ENCODE results near the gene TCOF1.
A peak's percentile ranks its signal among the peaks of the same experiment; 100 is the strongest.
"Not testable (repeated sequence)": the region's sequence is repeated elsewhere in the genome, so short reads cannot be mapped to it uniquely, and the experiment has no call there.

The TCOF1 gene

DNA sequence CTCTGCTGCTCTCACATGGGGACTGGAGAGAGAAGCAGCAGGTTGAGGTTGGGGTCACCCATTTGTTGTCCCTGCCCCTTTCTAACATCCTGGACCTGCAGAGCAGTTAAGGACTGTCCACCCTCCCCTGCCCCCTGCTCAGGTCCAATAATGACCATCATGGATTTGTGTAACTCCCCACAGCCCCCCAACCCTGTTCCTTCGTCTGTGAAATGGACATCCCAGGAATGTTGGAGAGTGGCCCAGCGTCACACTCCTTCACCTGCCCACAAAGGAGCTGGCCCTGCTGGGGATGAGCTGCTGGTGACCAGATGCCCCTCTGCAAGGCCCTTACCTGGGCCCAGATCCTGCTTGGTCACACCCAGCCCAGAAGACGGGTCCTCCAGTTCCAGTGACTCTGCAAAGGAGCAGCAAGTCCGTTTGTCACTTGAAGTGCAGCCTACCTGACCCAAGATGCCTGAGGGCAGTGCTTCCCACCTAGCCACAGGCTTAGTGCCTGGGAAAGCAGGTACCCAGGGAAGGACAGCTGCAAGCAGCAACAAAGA lies 44.8 kb downstream of the TCOF1 start:
- no peak for DNase-seq (ENCODE audit: low read depth in 2 of 2, low spot score in 1 of 2)

GRCh38 chr5:150402901-150403342 lies 45.4 kb downstream of the TCOF1 start:
- no peak for DNase-seq (ENCODE audit: low read depth in 2 of 2, low spot score in 1 of 2)

- DNase-seq (ENCODE audit: low read depth in 2 of 2, low spot score in 1 of 2): no peak
Measured at GRCh38 chr5:150404121-150404520, 46.6 kb downstream of the TCOF1 start.

GRCh38 chr5:150404535-150404934 lies 47.0 kb downstream of the TCOF1 start:
- no peak for DNase-seq (ENCODE audit: low read depth in 2 of 2, low spot score in 1 of 2)

DNA sequence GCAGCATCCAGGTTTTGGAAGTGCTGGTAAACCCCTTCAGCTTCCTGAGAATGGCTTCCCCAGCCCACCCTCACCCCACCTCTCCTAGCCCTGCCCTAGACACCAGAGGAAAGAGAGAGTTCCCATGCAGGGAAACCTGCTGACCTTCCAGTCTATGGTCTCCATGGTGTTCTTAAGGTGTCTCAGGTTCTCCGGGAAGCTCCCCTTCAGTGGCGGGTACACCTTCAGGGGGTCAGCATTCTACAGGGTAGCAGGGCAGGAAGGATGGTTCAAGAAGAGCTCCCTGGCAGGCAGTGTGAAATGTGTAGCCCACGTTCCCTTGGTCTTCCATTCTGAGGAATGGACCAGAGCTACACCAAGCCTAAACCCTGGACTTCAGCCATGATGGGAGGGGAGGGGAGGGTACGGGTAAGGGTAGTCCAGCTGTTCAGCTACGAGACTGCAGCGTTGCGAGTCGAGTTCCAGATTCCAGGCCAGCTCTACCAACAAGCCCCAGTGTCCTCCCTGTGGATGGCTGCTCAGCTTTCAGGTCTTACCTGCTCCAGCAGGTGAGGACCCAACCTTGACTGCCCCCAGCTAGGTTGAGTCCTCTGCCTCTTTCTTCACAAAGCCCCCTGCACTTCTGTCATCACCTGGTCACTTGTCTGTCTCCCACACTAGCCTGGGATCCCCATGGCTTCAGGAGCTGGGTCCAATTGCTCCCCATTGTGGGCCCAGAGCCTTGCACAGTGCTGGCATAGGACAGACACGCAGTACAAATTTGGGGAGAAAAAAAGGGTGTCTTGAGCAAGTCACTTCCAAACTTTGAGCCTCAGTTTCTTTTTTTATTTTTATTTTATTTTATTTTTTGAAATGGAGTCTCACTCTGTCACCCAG lies 47.7 kb downstream of the TCOF1 start:
- DNase-seq (ENCODE audit: low read depth in 2 of 2, low spot score in 1 of 2): no peak

GRCh38 chr5:150406103-150406722 lies 48.7 kb downstream of the TCOF1 start:
- no peak for DNase-seq (ENCODE audit: low read depth in 2 of 2, low spot score in 1 of 2)

DNA sequence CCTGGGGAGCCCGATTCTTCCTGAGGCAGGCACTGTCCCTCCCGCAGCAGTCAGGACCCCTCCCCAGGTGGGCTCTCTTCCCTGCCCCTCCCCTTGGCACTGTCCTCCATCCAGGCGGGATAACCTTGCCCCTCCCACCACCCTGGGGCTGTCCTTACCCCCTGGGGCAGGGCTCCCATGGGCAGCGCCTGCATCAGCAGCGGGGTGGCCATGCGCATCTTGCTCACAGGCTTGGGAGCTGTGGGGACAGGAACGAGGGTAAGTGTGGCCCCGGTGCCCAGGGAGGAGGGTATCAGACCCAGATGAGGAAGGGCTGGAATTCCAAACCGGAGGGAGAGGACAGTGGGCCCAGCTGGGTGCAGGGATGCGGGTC lies 49.2 kb downstream of the TCOF1 start:
- DNase-seq (ENCODE audit: low read depth in 2 of 2, low spot score in 1 of 2): no peak

DNA sequence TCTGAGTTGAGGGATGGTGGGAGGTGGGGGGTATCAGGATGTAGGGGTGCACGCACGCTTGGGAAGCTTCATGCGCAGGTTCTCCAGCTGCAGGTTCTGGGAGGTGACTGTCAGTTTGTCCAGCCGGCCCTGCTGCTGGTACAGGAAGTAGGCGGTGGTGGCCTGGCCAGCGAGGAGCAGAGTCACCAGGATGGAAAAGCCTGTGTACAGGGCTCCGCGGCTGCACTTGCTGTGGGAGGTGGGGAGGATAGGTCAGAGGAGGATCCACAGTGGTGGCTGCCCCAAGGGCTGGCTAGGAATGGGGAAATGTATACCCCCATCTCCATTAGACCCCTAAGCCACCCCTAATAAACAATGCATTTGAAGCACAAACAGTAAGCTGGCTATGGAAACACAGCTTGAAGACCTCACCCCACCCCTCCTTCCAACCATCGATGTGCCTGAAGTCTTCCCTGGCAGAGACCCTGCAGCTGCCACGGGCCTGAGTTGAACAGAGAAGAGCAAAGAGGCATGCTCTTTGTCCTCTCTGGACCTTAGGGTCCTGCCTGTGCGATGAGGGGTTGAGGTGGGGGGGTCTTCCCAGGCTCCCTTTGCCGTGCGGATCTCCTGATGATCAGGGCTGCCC lies 49.7 kb downstream of the TCOF1 start:
- DNase-seq (ENCODE audit: low read depth in 2 of 2, low spot score in 1 of 2): no peak

DNA sequence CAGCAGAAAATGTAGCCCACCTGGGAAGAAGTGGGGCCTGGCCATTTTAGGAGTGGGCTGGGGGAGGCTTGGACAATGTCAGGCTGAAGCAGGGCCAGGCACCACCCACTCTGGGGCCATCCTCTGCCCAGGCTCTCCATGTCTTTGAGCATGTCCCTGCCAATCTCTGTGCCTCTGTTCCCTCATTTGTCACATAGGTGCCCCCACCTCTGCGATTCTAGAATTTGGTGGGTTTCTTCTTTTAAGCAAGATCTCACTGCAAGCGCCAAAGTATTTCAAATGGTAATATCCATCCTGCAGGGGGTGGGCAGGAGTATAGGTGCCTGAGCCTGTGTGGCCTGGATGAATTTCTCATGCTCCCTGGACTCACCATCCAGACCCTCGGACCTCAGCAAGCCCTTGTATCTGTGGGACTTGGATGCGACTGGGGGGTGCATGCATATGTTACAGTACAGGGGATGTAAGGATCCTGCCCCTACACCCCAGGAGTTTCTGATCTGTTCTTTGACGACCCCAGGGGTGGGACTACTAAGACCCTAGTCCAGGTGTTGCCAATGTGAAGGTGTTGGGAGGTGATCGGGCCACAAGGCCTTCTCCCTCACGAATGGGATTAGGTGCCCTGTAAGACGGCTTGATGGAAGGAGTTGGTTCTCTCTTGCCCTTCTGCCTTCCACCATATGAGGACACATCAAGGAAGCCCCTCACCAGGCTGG lies 50.9 kb downstream of the TCOF1 start:
- no peak for DNase-seq (ENCODE audit: low read depth in 2 of 2, low spot score in 1 of 2)

GRCh38 chr5:150409638-150410523 lies 52.4 kb downstream of the TCOF1 start:
- no peak for DNase-seq (ENCODE audit: low read depth in 2 of 2, low spot score in 1 of 2)

GRCh38 chr5:150410524-150411244 lies 53.2 kb downstream of the TCOF1 start:
- DNase-seq (ENCODE audit: low read depth in 2 of 2, low spot score in 1 of 2): no peak

DNA sequence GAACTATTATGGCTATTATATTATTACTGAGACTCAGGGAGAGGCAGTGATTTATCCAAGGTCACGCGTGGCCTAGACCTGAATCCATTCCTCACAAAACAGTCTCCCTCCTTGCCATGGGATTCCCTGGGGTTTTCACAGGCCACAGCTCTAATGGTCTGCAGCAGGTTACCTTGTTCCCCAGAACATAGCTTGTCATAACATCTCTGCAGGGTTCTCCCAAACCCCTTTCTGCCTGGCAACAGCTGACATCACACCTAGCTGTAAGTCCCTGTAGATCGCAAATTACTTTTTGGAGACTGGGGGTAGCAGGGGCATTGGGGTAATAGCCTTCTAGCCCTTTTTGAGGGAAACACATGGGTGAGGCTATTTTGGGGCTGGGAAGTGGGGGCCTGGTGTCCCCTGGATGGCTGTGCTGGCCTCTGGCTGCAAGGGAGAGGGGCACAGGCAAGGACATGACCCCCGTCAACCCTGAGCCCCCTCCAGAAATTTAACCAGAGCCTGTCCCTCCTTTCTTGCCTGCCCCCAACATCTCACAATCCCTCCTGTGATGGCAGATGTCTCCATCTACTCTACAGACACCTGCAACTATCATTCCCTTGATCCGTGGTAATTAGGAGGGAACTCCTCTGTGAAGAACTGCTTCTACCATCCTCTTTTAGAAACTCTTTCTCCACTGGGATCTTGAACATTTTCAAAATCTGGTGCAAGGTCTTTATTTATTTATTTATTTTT lies 53.9 kb downstream of the TCOF1 start:
- DNase-seq (ENCODE audit: low read depth in 2 of 2, low spot score in 1 of 2): peak; percentile 30 to 42

- peak; percentile 76 to 90 for DNase-seq (ENCODE audit: low read depth in 2 of 2, low spot score in 1 of 2)
Measured at GRCh38 chr5:150412319-150413175, 55.0 kb downstream of the TCOF1 start, which contains the start of gene CD74. Gene CD74, minus strand, starts transcription at chr5:150412910. Its CDS starts 161 bp downstream, at chr5:150412749.

GRCh38 chr5:150413176-150413901 lies 55.8 kb downstream of the TCOF1 start:
- no peak for DNase-seq (ENCODE audit: low read depth in 2 of 2, low spot score in 1 of 2)

DNA sequence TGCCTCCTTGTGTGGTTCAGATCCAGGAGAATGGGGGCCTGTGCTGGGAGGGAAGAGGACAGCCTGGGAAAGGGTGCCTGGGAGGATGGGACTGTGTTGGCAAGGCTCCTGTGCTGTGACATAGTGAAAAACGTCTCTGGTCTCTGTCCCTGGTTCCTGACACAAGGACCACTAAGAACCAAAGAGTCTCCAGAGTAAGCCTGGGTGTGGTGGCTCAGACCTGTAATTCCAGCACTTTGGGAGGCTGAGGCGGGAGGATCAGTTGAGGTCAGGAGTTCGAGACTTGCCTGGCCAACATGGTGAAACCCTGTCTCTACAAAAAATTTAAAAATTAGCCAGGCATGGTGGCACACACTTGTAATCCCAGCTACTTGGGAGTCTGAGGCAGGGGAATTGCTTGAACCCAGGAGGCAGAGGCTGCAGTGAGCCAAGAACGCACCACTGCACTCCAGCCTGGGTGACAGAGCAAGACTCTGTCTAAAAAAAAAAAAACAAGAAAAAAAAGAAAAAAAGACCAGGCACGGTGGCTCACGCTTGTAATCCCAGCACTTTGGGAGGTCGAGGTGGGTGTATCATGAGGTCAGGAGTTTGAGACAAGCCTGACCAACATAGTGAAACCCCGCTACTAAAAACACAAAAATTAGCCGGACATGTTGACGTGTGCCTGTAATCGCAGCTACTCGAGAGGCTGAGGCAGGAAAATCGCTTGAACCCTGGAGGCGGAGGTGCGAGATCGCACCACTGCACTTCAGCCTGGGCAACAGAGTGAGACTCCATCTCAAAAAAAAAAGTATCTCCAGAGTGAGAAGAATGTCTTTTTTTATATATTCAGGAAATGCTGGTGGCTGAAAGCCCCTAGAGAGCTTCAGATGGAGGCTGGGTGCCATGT lies 56.6 kb downstream of the TCOF1 start:
- not testable (repeated sequence) for DNase-seq (ENCODE audit: low read depth in 2 of 2, low spot score in 1 of 2)

DNA sequence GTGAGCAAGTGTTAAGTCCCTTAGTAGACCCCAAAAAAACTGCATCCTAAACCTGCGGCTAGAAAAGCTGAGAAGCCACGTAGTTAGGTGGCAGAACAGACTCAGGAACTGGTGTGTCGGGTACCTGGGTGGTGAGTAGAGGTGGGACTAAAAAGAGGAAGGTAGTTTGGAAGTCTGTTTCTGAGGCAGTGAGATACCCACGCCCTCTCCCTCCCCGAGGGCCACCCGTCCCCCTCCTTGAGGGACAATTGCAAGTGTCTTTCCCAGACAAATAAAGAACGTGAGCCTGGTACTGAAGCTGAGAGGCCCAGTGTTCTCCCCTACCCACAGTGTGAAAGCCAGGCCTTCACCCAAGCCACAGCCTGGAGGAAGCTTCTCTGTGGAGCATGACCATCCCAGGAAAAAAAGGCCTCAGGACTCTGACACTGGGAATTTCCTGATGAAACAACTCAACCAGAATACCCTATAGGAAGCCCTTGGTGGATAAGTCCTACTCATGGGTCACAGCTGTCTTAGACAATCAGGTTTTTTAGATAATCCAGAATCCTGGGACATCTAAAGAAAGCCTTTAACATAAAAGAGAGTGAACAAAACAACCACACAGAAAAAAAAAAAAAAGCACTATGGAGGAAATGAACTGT lies 62.3 kb downstream of the TCOF1 start:
- DNase-seq (ENCODE audit: low read depth in 2 of 2, low spot score in 1 of 2): no peak
